Hepatocyte (in vitro differentiated cells): Measurements from ENCODE around the gene MYRF. TPM values are rescaled to one million over a fixed set of nuclear protein-coding genes. Genes with fewer than 3 reads are reported as not detected.
A peak's percentile ranks its signal among the peaks of the same experiment; 100 is the strongest.

Experiments
- DNase-seq: peaks from one replicate; pipeline ENCODE4 v3.0.0-alpha.2; 2016; ENCODE audit warnings: low spot score
- H2AFZ ChIP-seq: fragments of 200-600 bp; sonication (generic); 2 replicates; pipeline ENCODE4 v1.6.0; 2016; ENCODE audit warnings: antibody characterized with exemption, mild to moderate bottlenecking
- H3K27ac ChIP-seq: fragments of 200-600 bp; sonication (generic); 2 replicates; pipeline ENCODE4 v1.5.1; 2016; ENCODE audit warnings: mild to moderate bottlenecking
- H3K27me3 ChIP-seq: fragments of 200-600 bp; sonication (generic); 2 replicates; pipeline ENCODE4 v1.6.1; 2016
- H3K36me3 ChIP-seq: fragments of 200-600 bp; sonication (generic); replicated peaks from 2 replicates; pipeline ENCODE4 v1.5.1; 2016; ENCODE audit warnings: low read depth; ENCODE audit not compliant: insufficient read depth
- H3K4me1 ChIP-seq: fragments of 200-600 bp; sonication (generic); 2 replicates; pipeline ENCODE4 v1.5.1; 2016; ENCODE audit warnings: mild to moderate bottlenecking, moderate library complexity; ENCODE audit not compliant: insufficient read depth
- H3K4me2 ChIP-seq: fragments of 200-600 bp; sonication (generic); 2 replicates; pipeline ENCODE4 v1.6.0; 2016
- H3K4me3 ChIP-seq: fragments of 200-600 bp; sonication (generic); 2 replicates; pipeline ENCODE4 v1.5.1; 2016; ENCODE audit warnings: mild to moderate bottlenecking
- H3K79me2 ChIP-seq: fragments of 200-600 bp; sonication (generic); 2 replicates; pipeline ENCODE4 v1.6.0; 2017; ENCODE audit warnings: mild to moderate bottlenecking
- H3K9me2 ChIP-seq: fragments of 200-600 bp; sonication (generic); replicated peaks from 2 replicates; pipeline ENCODE4 v1.6.0; 2017; ENCODE audit warnings: mild to moderate bottlenecking; ENCODE audit not compliant: insufficient read depth
- H3K9me3 ChIP-seq: fragments of 200-600 bp; sonication (generic); 2 replicates; pipeline ENCODE4 v1.5.1; 2016; ENCODE audit warnings: low read depth, mild to moderate bottlenecking
- H4K20me1 ChIP-seq: fragments of 200-600 bp; sonication (generic); 2 replicates; pipeline ENCODE4 v1.6.0; 2016; ENCODE audit warnings: mild to moderate bottlenecking; ENCODE audit not compliant: insufficient read depth, poor library complexity, severe bottlenecking
- CTCF ChIP-seq: fragments of 200-600 bp; sonication (generic); IDR thresholded peaks from 2 replicates; pipeline ENCODE4 v1.5.1; 2016; ENCODE audit warnings: antibody characterized with exemption, mild to moderate bottlenecking; ENCODE audit not compliant: poor library complexity
- EZH2 ChIP-seq: fragments of 200-600 bp; sonication (generic); IDR thresholded peaks from 2 replicates; pipeline ENCODE4 v1.6.1; 2016; ENCODE audit warnings: antibody characterized with exemption, mild to moderate bottlenecking, borderline replicate concordance
- EZH2phosphoT487 ChIP-seq: fragments of 200-600 bp; sonication (generic); IDR thresholded peaks from one replicate; pipeline ENCODE4 v1.6.1; 2018; ENCODE audit warnings: antibody characterized with exemption, mild to moderate bottlenecking, low read depth, moderate library complexity; ENCODE audit not compliant: unreplicated experiment, severe bottlenecking
- WGBS: methylation state at CpG from one replicate; pipeline ENCODE4 v1.1.6; 2016; ENCODE audit warnings: low lambda C conversion rate; ENCODE audit errors: missing lambda C conversion rate; 5-methylcytosine and 5-hydroxymethylcytosine counted together
- polyA plus RNA-seq: library from polyadenylated mRNA; unstranded; fragments of >200 nt; fragmentation: Nextera tagmentation; extraction: Ambion mirVana; gene quantifications from 2 replicates; pipeline ENCODE4 v1.2.1, GENCODE V29; 2016
- total RNA-seq: library from RNA; depleted of rRNA; stranded (reverse); fragments of >200 nt; gene quantifications from 2 replicates; pipeline ENCODE4 v1.2.3, GENCODE V29; 2014

The MYRF gene
- total and polyA plus RNA-seq, 2 experiments from 2014 or later: 57.3 to 96.7 TPM

GRCh38 chr11:61797263-61797944 is 45.0 kb downstream of the MYRF start:
- H3K4me2 ChIP-seq: peak overlapping the region; percentile 18
- H3K27me3 ChIP-seq: no peaks in the 10 kb centered on the region
- no peaks in the 10 kb centered on the region for H3K9me2 ChIP-seq
- WGBS: 48% methylated on average over 3 of the region's 3 CpGs
- H3K79me2 ChIP-seq: peaks cover 43% of the 10 kb centered on the region
- peak overlapping the region; percentile 34 for H3K27ac ChIP-seq
- TF ChIP-seq EZH2 (no peak), CTCF (peak; percentile 91)
- no peaks in the 10 kb centered on the region for H4K20me1 ChIP-seq
- peak; percentile 86 for DNase-seq
- H3K36me3 ChIP-seq: no peaks in the 10 kb centered on the region
- H3K9me3 ChIP-seq: no peaks in the 10 kb centered on the region
- H2AFZ ChIP-seq: peak overlapping the region; percentile 0
- no peak overlapping the region for H3K4me3 ChIP-seq
- peaks cover 7% of the 10 kb centered on the region for H3K4me1 ChIP-seq

- Histone ChIP-seq H3K4me3 (no peak overlapping the region), H3K27ac (no peak overlapping the region), H3K9me2 (no peaks in the 10 kb centered on the region), H3K4me2 (no peak overlapping the region), H4K20me1 (no peaks in the 10 kb centered on the region), H3K27me3 (no peaks in the 10 kb centered on the region), H3K36me3 (no peaks in the 10 kb centered on the region), H3K9me3 (no peaks in the 10 kb centered on the region), H3K79me2 (peaks cover 24% of the 10 kb centered on the region), H2AFZ (no peak overlapping the region), H3K4me1 (no peaks in the 10 kb centered on the region)
- WGBS: 89% methylated on average over 2 of the region's 2 CpGs
- no peak for DNase-seq
- TF ChIP-seq EZH2phosphoT487: no peak
- no peak for TF ChIP-seq EZH2
- no peak for TF ChIP-seq CTCF
Observed at GRCh38 chr11:61799665-61800284, 47.3 kb downstream of the MYRF start.

- Histone ChIP-seq H3K36me3 (no peaks in the 10 kb centered on the region), H3K4me1 (no peaks in the 10 kb centered on the region), H4K20me1 (no peaks in the 10 kb centered on the region), H3K27me3 (no peaks in the 10 kb centered on the region), H3K9me3 (no peaks in the 10 kb centered on the region), H2AFZ (no peak overlapping the region), H3K9me2 (no peaks in the 10 kb centered on the region), H3K4me3 (no peak overlapping the region), H3K4me2 (no peak overlapping the region), H3K27ac (no peak overlapping the region), H3K79me2 (peaks cover 15% of the 10 kb centered on the region)
- 84% methylated on average over 3 of the region's 3 CpGs for WGBS
- no peak for TF ChIP-seq EZH2phosphoT487
- no peak for TF ChIP-seq CTCF
- no peak for TF ChIP-seq EZH2
- DNase-seq: no peak
Observed at GRCh38 chr11:61800331-61801281, 48.2 kb downstream of the MYRF start.
